ENCODE measurements around the gene SLC5A1. TPM values are rescaled to one million over a fixed set of nuclear protein-coding genes. Genes with fewer than 3 reads are reported as not detected.

Gene SLC5A1
- total RNA-seq, 4 donors from 2014 or later: 14.0 to 1,055 (median 1,005) TPM

DNA sequence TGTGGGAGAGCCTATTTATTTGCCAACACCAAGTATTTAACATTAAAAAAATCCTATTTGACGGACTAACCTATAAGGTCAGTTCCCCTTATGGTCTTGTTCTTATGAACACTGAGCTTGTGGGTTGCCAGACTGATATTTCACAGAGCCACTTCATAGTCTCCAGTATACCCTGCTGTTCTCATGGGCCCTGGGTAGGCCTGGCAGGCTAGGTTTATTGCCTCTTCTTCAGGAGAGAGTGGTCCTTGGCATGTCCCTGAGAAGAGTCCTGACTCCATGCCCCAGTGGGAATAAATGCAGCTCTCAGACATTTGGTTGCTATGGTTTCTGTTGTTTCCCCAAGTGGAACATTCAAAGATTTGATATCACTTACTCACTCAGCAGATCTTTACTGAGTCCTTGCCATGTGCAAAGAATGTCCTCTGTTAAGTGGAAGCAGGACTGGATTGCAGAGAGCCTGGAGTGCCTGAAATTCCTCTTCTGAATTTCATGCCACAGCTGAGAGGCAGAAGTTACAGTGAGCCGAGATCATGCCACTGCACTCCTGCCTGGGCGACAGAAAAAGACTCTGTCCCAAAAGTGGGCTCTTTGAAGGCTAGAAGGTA is 15.7 kb downstream of the SLC5A1 start:
- no peak for DNase-seq
- H3K27ac ChIP-seq: no peak overlapping the region
- no peak overlapping the region for H3K4me3 ChIP-seq
- peaks cover 0 to 17% (median 0%) of the 10 kb centered on the region in 3 donors for H3K36me3 ChIP-seq
- H3K9me3 ChIP-seq: no peaks in the 10 kb centered on the region
- no peaks in the 10 kb centered on the region for H3K27me3 ChIP-seq
- TF ChIP-seq, protein P1, sequence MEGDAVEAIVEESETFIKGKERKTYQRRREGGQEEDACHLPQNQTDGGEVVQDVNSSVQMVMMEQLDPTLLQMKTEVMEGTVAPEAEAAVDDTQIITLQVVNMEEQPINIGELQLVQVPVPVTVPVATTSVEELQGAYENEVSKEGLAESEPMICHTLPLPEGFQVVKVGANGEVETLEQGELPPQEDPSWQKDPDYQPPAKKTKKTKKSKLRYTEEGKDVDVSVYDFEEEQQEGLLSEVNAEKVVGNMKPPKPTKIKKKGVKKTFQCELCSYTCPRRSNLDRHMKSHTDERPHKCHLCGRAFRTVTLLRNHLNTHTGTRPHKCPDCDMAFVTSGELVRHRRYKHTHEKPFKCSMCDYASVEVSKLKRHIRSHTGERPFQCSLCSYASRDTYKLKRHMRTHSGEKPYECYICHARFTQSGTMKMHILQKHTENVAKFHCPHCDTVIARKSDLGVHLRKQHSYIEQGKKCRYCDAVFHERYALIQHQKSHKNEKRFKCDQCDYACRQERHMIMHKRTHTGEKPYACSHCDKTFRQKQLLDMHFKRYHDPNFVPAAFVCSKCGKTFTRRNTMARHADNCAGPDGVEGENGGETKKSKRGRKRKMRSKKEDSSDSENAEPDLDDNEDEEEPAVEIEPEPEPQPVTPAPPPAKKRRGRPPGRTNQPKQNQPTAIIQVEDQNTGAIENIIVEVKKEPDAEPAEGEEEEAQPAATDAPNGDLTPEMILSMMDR (IDR thresholded peaks at IDR 0.05): no peak
- no peak for TF ChIP-seq POLR2A (IDR thresholded peaks at IDR 0.05)
- H3K4me1 ChIP-seq: peaks cover 0 to 7% (median 0%) of the 10 kb centered on the region in 4 donors

- Histone ChIP-seq H3K36me3 (peaks cover 0 to 16% (median 0%) of the 10 kb centered on the region in 3 donors), H3K4me1 (peaks cover 0 to 7% (median 0%) of the 10 kb centered on the region in 4 donors), H3K27me3 (no peaks in the 10 kb centered on the region), H3K27ac (no peak overlapping the region), H3K4me3 (no peak overlapping the region), H3K9me3 (no peaks in the 10 kb centered on the region)
- TF ChIP-seq, protein P1 (IDR thresholded peaks at IDR 0.05): no peak
- no peak for TF ChIP-seq POLR2A (IDR thresholded peaks at IDR 0.05)
- DNase-seq: no peak
These were observed 16.4 kb downstream of the SLC5A1 start for GRCh38 chr22:32059426-32059825.

- DNase-seq: no peak
- Histone ChIP-seq H3K4me3 (no peak overlapping the region), H3K36me3 (peaks cover 0 to 29% (median 0%) of the 10 kb centered on the region in 3 donors), H3K27ac (peak overlapping the region in 2 of 4 donors; percentile 29 to 59), H3K27me3 (no peaks in the 10 kb centered on the region), H3K4me1 (peaks cover 0 to 14% (median 0%) of the 10 kb centered on the region in 4 donors), H3K9me3 (no peaks in the 10 kb centered on the region)
- no peak for TF ChIP-seq POLR2A (IDR thresholded peaks at IDR 0.05)
- TF ChIP-seq, protein P1 (IDR thresholded peaks at IDR 0.05): no peak
These were observed 20.6 kb downstream of the SLC5A1 start for GRCh38 chr22:32063701-32064100.

DNA sequence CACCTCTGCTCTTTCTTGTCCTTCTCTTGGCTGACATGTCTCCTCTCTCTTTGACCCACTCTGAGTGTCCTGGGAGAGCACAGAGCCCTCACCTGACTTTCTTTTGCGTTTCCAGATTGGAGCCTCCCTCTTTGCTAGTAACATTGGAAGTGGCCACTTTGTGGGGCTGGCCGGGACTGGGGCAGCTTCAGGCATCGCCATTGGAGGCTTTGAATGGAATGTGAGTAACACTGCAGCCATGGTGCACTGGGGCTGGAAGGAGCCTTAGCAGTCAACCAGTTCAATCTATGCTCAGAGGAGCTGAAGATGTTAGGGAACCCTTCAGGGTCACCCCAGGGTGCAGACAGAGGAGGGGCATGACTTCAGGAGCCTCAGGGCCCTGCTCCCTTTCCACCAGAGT is 23.8 kb downstream of the SLC5A1 start:
- Histone ChIP-seq H3K36me3 (peaks cover 0 to 26% (median 0%) of the 10 kb centered on the region in 3 donors), H3K4me3 (no peak overlapping the region), H3K27me3 (no peaks in the 10 kb centered on the region), H3K9me3 (no peaks in the 10 kb centered on the region), H3K4me1 (peaks cover 0 to 14% (median 0%) of the 10 kb centered on the region in 4 donors), H3K27ac (peak overlapping the region in 2 of 4 donors; percentile 17 to 34)
- no peak for TF ChIP-seq POLR2A (IDR thresholded peaks at IDR 0.05)
- TF ChIP-seq, protein P1 (IDR thresholded peaks at IDR 0.05): no peak
- no peak for DNase-seq

DNA sequence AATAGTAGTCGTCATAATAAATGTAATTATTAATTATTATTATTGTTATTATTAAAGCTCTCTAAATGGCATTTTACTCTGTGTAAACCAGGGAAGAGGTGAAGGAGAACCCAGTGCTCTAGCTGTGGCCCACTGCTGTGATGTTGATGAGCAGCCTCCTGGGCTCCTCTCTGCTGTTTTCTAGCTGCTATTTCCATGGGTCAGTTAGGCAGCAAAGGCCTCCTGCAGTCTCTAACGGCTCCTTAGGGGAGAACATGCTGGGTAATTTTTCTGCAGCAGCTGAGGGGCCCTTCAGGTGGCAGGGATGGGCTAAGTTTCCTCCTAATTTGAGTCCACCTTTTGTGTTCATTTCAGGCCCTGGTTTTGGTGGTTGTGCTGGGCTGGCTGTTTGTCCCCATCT is 24.6 kb downstream of the SLC5A1 start:
- H3K36me3 ChIP-seq: peaks cover 0 to 26% (median 0%) of the 10 kb centered on the region in 3 donors
- no peak overlapping the region for H3K4me3 ChIP-seq
- H3K9me3 ChIP-seq: no peaks in the 10 kb centered on the region
- no peaks in the 10 kb centered on the region for H3K27me3 ChIP-seq
- no peak for DNase-seq
- TF ChIP-seq, protein P1 (IDR thresholded peaks at IDR 0.05): no peak
- no peak for TF ChIP-seq POLR2A (IDR thresholded peaks at IDR 0.05)
- peaks cover 0 to 14% (median 0%) of the 10 kb centered on the region in 4 donors for H3K4me1 ChIP-seq
- peak overlapping the region in 1 of 4 donors; percentile 63 for H3K27ac ChIP-seq
